Measurements from ENCODE around the gene RTP5. TPM values are rescaled to one million over a fixed set of nuclear protein-coding genes. Genes with fewer than 3 reads are reported as not detected.

The RTP5 gene
- total RNA-seq, 2 donors from 2014 or later = not detected

GRCh38 chr2:241841181-241842066 lies 28.1 kb upstream of the RTP5 start:
- ATAC-seq (no peak), DNase-seq (no peak)
- Histone ChIP-seq H3K4me3 (no peak overlapping the region), H3K9me3 (no peaks in the 10 kb centered on the region), H3K36me3 (replicated peaks in 1 of 2; ENCODE audit: insufficient read depth in 1 of 2, low read depth in 2 of 2) (no peaks in the 10 kb centered on the region), H3K27me3 (no peaks in the 10 kb centered on the region), H3K27ac (no peak overlapping the region), H3K4me1 (peaks cover 11% of the 10 kb centered on the region)
- WGBS, 2 donors = 70 to 76% methylated on average over 23 to 27 of the region's 28 CpGs
- TF ChIP-seq CTCF (IDR thresholded peaks at IDR 0.05) (no peak), POLR2A (IDR thresholded peaks at IDR 0.05) (no peak)
- intact Hi-C loops (cut with DNase I) = no loop called here

- Histone ChIP-seq H3K4me3 (no peak overlapping the region), H3K36me3 (replicated peaks in 1 of 2; ENCODE audit: insufficient read depth in 1 of 2, low read depth in 2 of 2) (no peaks in the 10 kb centered on the region), H3K27ac (no peak overlapping the region), H3K27me3 (no peaks in the 10 kb centered on the region), H3K9me3 (no peaks in the 10 kb centered on the region), H3K4me1 (peaks cover 11% of the 10 kb centered on the region)
- TF ChIP-seq CTCF (IDR thresholded peaks at IDR 0.05) = no peak
- no peak for TF ChIP-seq POLR2A (IDR thresholded peaks at IDR 0.05)
- intact Hi-C loops (cut with DNase I) = no loop called here
- WGBS, 2 donors = 79 to 84% methylated on average over 11 of the region's 11 CpGs
- no peak for DNase-seq
- ATAC-seq = no peak
Observed at GRCh38 chr2:241842067-241842415, 27.5 kb upstream of the RTP5 start.

GRCh38 chr2:241842620-241843211 lies 26.8 kb upstream of the RTP5 start:
- Histone ChIP-seq H3K4me1 (peaks cover 11% of the 10 kb centered on the region), H3K9me3 (no peaks in the 10 kb centered on the region), H3K36me3 (replicated peaks in 1 of 2; ENCODE audit: insufficient read depth in 1 of 2, low read depth in 2 of 2) (no peaks in the 10 kb centered on the region), H3K27ac (no peak overlapping the region), H3K27me3 (no peaks in the 10 kb centered on the region), H3K4me3 (no peak overlapping the region)
- 58 to 74% methylated on average over 27 to 29 of the region's 29 CpGs for WGBS, 2 donors
- TF ChIP-seq POLR2A (IDR thresholded peaks at IDR 0.05) (no peak), CTCF (IDR thresholded peaks at IDR 0.05) (no peak)
- DNase-seq (peak in 3 of 4 donors; percentile 29 to 61 (median 35)), ATAC-seq (peak; percentile 13)
- intact Hi-C loops (cut with DNase I) = no loop called here

GRCh38 chr2:241843321-241844065 lies 26.0 kb upstream of the RTP5 start:
- H3K27ac ChIP-seq = no peak overlapping the region
- intact Hi-C loops (cut with DNase I) = no loop called here
- ATAC-seq (peak; percentile 9), DNase-seq (no peak)
- TF ChIP-seq CTCF (IDR thresholded peaks at IDR 0.05) = no peak
- no peak for TF ChIP-seq POLR2A (IDR thresholded peaks at IDR 0.05)
- no peaks in the 10 kb centered on the region for H3K27me3 ChIP-seq
- H3K4me1 ChIP-seq = peaks cover 11% of the 10 kb centered on the region
- 54 to 92% methylated on average over 17 to 37 of the region's 52 CpGs for WGBS, 2 donors
- H3K4me3 ChIP-seq = no peak overlapping the region
- H3K9me3 ChIP-seq = no peaks in the 10 kb centered on the region
- no peaks in the 10 kb centered on the region for H3K36me3 ChIP-seq (replicated peaks in 1 of 2; ENCODE audit: insufficient read depth in 1 of 2, low read depth in 2 of 2)

Data from body of pancreas (tissue), 4 donors.